Epidermal melanocyte (primary cell): ENCODE results near the gene CPNE5.

ENCODE experiments used
- DNase-seq: peaks from one replicate; pipeline ENCODE4 v3.0.0; 2011; ENCODE audit warnings: low spot score; ENCODE audit not compliant: insufficient read length

The CPNE5 gene

GRCh38 chr6:36836111-36837021 is 2.9 kb downstream of the CPNE5 start:
- DNase-seq, result no peak

DNA sequence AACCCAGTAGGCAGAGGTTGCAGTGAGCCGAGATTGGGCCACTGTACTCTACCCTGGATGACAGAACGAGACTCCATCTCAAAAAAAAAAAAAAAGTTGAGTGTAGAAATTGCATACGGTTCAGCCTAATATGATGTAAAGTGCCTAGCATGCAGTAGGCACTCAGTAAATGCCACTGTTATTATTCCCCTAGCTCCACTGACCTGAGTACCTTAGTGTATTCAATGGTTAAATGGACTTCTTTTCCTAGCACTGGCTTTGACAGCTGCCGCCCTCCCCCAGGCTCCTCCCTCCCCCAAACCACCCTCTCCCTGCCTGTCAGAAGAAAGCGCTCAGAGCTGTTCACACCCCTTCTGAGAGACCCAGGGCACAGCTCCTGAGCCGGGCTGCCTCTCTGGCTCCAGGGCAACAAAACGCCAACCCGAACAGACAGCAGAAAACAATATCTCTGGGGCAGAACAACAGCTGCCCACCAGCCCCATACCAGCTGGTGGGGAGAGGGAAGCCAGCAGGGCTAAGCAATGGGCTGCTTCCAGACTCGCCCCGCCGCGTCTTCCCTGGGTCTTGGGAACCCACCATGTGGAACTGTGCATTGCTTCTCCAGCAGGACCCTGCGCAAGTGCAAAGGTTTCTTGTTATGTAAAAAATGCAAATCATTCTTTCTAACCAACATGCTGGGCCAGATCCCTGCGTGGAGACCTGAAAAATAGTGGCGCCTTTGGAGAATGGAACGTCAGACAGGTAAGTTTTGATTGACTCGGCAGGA is 4.5 kb downstream of the CPNE5 start:
- no peak for DNase-seq

- DNase-seq, result no peak
These were observed 6.0 kb downstream of the CPNE5 start for GRCh38 chr6:36833182-36833789.

DNA sequence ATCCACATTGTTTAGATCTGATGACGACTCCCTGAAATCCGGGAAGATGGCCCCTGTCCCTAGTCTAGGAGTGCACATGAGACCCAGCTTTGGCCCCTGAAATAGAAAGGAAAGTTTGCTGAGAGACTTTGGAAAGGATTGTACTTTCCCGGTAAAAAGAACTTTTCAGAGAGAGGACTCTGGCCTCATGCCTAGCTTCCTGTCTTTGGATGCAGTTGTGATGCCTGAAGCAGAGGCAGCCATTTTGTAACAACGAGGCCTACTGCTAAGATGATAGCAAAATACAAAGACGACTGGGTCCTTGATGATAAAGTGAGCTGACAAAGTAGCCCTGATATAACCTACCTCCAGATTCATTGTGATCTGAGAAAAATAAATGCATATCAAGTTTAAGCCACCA is 6.9 kb downstream of the CPNE5 start:
- DNase-seq, result no peak

GRCh38 chr6:36830577-36830976 is 8.7 kb downstream of the CPNE5 start:
- no peak for DNase-seq

DNA sequence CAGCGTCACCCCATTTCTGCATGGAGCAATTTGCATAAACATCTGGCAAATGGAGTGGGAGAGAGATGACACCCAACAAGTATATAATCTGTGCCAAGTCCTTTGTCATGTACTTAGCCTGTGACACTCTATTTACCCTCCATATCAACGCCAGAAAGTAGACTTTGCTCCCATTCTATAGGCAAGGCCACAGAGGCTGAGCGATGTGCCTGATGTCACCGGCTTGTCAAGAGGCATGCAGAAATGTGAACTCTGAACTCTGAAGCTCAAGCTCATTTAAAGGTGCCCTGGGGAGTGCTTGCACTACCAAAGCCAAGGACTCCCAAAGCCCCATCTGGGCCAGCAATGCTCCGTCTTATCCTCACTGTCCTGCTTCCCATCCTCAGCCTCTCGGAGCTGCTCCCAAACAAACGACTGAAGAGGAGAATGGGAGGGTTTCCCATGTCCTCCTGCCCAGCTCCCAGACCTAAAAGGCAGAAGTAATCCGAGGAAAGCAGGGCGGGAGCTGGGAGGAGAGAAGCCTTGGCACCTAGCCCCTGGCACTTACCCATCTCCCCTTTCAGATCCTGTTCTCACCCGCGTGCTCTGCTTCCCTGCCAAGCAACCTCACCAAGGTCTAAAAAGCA is 9.2 kb downstream of the CPNE5 start:
- DNase-seq, result no peak

GRCh38 chr6:36827261-36828079 is 11.8 kb downstream of the CPNE5 start:
- DNase-seq, result no peak

GRCh38 chr6:36826520-36827227 is 12.6 kb downstream of the CPNE5 start:
- no peak for DNase-seq

GRCh38 chr6:36825994-36826393 is 13.2 kb downstream of the CPNE5 start:
- no peak for DNase-seq

GRCh38 chr6:36825452-36825851 is 13.8 kb downstream of the CPNE5 start:
- no peak for DNase-seq

DNA sequence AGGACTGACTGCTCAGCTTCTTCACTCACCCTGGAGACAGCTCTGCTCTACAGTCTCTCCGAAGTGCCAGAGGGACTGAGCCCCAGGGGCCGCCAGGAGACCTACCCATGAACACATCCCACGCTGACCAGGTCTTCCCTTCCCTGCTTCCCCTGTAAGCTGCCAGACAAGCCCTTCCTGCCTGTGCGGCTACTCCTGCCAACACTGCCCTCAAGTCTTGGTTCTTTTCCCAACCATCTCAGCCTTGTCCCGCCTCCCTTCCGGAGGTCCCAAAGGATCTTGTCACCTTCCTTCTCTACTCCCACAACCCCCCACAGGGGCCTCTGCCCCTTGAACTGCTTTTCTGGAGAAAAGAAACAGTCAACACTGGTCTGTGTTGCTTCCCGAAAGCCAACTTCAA is 15.0 kb downstream of the CPNE5 start:
- no peak for DNase-seq

DNA sequence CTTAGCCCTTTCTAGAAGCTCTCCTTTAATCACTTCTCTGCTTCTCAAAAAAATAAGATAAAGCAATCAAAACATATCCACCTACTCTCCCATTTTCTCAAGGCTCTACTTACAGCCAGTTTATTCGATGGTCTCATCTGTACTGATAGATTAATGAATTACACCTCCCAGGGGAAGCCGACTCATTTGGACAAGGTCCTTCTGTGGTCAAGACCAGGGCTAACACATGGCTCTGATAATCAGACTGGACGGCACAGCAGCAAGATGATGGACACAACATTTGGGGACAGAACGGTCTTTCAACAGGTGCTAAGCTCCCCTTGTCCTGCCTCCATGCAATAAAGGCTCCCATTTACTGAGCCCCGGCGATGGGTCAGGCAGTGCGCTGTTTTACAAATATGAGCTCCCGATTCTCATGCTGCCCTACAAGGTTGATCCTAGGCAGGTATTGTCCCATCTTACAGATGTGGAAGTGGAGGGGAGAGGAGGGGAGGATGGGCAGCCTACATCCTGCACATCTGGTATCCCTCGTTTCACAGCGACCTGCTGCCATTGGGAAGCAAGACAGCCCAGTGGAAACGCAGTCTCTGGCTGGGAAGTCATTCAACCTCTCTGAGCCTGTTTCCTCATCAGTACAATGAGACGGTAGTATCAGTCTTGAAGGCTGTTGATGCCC is 15.7 kb downstream of the CPNE5 start:
- DNase-seq, result no peak

GRCh38 chr6:36822506-36823269 is 16.6 kb downstream of the CPNE5 start:
- no peak for DNase-seq

GRCh38 chr6:36821581-36822335 is 17.5 kb downstream of the CPNE5 start:
- no peak for DNase-seq

GRCh38 chr6:36820700-36821580 is 18.3 kb downstream of the CPNE5 start:
- no peak for DNase-seq

GRCh38 chr6:36818756-36819155 is 20.5 kb downstream of the CPNE5 start:
- DNase-seq, result no peak

DNA sequence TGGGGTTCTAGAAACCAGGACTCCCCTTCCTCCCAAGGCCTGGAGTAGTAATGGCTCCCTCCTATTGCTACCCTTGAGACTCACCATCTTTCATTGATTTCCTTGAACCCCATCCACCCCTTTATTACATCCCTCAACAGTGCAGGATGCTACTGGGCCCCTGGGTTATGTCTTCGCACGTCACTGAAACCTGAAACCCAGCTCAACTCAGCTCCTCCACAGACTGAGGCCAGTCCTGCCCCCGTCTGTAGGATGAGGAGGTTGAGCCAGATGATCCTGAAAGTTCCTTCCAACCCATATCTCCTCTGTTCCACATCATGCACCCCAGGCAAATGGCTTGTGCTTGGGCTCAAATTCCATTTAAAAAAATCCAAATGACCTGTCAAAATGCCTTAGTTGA is 21.4 kb downstream of the CPNE5 start:
- DNase-seq, result no peak
